ENCODE results near the gene TRIO. TPM values are rescaled to one million over a fixed set of nuclear protein-coding genes. Genes with fewer than 3 reads are reported as not detected.
A peak's percentile ranks its signal among the peaks of the same experiment; 100 is the strongest.

The TRIO gene
- total RNA-seq, 1 experiment from 2014 or later: 136 TPM

DNA sequence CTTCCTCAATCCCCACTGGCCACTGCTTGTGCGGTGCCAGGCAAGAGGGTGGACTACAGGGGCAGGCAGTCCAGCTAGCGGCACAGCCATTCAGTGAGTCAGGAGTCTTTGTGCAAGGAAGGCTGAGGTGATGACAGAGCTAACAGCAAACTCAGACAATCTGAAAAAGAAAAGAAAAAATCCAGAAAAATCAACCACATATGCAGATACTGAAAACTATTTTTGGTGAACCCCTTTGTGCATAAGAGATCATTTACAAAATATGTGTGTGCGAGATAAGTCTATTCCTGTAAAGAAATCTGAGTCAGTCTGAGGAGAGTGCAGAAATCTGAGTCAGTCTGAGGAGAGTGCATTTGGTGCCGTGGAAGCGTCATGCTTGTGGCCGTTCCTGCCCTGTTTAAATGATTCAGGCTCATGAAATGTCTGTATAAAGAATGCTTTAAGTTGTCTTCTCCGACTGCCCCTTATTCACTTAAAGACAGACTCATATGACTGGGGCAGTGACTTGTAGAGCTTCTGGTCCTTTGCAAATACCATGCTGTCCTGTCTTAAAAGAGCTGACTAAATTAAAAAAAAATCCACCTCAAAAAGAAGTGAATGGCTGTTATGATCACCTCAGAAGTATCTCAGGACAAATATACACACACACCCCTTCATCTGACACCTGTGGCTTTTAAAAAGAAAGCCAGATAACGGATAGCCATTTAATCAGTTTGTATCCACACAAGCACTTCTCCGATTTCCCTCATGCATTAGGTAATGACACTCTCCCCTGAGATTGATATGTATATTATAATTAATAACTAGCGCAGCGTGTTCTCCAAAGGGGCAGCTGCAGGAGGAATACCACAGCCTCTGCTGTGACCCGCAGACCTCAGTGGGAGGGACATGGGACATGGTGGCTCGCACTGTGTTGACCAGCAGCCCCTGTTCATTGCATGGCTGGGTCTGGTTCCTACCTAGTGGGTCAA is 47.3 kb downstream of the TRIO start:
- DNase-seq (ENCODE audit: unreplicated experiment): peak; percentile 87
- no peaks in the 10 kb centered on the region for H3K9me3 Mint-ChIP-seq (ENCODE audit: unreplicated experiment)
- no TSS peak for BruUV-seq (replicated peaks)
- intact Hi-C loops (cut with micrococcal nuclease): loop anchor here (1.0 to 2.0 kb wide), 3 partner anchors 34 to 75 kb away; no protein-coding TSS in a partner anchor
- H3K27ac Mint-ChIP-seq (ENCODE audit: low read depth, unreplicated experiment): peak overlapping the region; percentile 98
- CTCF ChIA-PET: interaction anchor here (0.6 to 3.2 kb wide), 11 partner anchors 12 to 82 kb away, joined by 3 to 12 read pairs (median 4); no protein-coding TSS in a partner anchor
- H3K4me3 Mint-ChIP-seq (ENCODE audit: unreplicated experiment): peak overlapping the region; percentile 73
- no peaks in the 10 kb centered on the region for H3K27me3 Mint-ChIP-seq (ENCODE audit: insufficient read depth, unreplicated experiment)
- peaks cover 6% of the 10 kb centered on the region for H3K36me3 Mint-ChIP-seq (ENCODE audit: insufficient read depth, unreplicated experiment)
- POLR2A ChIA-PET: interaction anchor here (0.5 to 4.2 kb wide), 20 partner anchors 10 to 514 kb away, joined by 3 to 58 read pairs (median 7); partner anchors contain the start of gene TRIO
- TF ChIP-seq, protein P1, sequence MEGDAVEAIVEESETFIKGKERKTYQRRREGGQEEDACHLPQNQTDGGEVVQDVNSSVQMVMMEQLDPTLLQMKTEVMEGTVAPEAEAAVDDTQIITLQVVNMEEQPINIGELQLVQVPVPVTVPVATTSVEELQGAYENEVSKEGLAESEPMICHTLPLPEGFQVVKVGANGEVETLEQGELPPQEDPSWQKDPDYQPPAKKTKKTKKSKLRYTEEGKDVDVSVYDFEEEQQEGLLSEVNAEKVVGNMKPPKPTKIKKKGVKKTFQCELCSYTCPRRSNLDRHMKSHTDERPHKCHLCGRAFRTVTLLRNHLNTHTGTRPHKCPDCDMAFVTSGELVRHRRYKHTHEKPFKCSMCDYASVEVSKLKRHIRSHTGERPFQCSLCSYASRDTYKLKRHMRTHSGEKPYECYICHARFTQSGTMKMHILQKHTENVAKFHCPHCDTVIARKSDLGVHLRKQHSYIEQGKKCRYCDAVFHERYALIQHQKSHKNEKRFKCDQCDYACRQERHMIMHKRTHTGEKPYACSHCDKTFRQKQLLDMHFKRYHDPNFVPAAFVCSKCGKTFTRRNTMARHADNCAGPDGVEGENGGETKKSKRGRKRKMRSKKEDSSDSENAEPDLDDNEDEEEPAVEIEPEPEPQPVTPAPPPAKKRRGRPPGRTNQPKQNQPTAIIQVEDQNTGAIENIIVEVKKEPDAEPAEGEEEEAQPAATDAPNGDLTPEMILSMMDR (IDR thresholded peaks at IDR 0.05; ENCODE audit: unreplicated experiment): no peak
- H3K4me1 Mint-ChIP-seq (ENCODE audit: insufficient read depth, unreplicated experiment): peaks cover 56% of the 10 kb centered on the region

DNA sequence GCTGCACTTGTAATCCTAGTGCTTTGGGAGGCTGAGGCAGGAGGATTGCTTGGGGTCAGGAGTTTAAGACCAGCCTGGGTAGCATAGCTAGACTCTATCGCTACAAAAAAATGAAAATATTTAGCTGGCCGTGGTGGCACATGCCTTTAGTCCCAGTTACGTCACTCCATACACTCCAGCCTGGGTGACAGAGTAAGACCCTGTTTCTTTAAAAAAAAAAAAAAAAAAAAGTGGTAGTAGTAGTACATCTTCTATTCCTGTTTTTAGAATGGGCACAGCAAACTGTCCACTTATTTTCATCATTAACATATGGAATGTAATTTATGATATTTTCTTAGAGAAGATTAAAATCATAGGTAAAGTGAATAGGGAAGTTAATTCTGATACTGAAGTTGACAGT is 48.2 kb downstream of the TRIO start:
- H3K36me3 Mint-ChIP-seq (ENCODE audit: insufficient read depth, unreplicated experiment): peaks cover 5% of the 10 kb centered on the region
- CTCF ChIA-PET: interaction anchor here (3.2 kb wide), 1 partner anchor 79 kb away, joined by 12 read pairs; no protein-coding TSS in a partner anchor
- H3K9me3 Mint-ChIP-seq (ENCODE audit: unreplicated experiment): no peaks in the 10 kb centered on the region
- peak overlapping the region; percentile 98 for H3K27ac Mint-ChIP-seq (ENCODE audit: low read depth, unreplicated experiment)
- H3K4me1 Mint-ChIP-seq (ENCODE audit: insufficient read depth, unreplicated experiment): peaks cover 55% of the 10 kb centered on the region
- DNase-seq (ENCODE audit: unreplicated experiment): no peak
- no TSS peak for BruUV-seq (replicated peaks)
- POLR2A ChIA-PET: interaction anchor here (1.6 to 4.2 kb wide), 7 partner anchors 11 to 73 kb away, joined by 4 to 58 read pairs (median 13); partner anchors contain the start of gene TRIO
- TF ChIP-seq, protein P1 (IDR thresholded peaks at IDR 0.05; ENCODE audit: unreplicated experiment): no peak
- no peaks in the 10 kb centered on the region for H3K27me3 Mint-ChIP-seq (ENCODE audit: insufficient read depth, unreplicated experiment)
- no peak overlapping the region for H3K4me3 Mint-ChIP-seq (ENCODE audit: unreplicated experiment)
- intact Hi-C loops (cut with micrococcal nuclease): loop anchor here (2.0 kb wide), 1 partner anchor 47 kb away; no protein-coding TSS in a partner anchor

DNA sequence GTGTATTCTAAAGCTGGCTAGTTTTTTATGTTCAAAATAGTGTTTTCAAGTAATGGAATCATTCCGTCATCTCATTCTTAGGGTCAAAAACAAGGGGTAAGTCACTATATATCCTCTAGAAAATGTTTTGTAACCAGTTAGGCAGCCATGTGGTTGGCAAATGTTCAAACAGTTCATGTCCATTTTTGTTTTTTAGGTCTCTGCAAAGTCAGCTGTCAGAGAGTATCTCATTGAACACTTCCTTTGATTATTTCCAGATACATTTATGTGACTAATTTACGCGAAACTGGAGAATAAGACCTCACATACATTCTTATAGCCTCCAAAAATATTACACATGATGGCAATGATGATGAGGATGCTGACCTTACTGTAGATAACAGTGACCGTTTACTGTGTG is 50.4 kb downstream of the TRIO start:
- CTCF ChIA-PET: interaction anchor here (0.6 to 1.4 kb wide), 4 partner anchors 8 to 76 kb away, joined by 3 to 5 read pairs (median 4); no protein-coding TSS in a partner anchor
- no TSS peak for BruUV-seq (replicated peaks)
- POLR2A ChIA-PET: interaction anchor here (0.9 to 2.3 kb wide), 2 partner anchors 12 to 72 kb away, joined by 3 to 12 read pairs; no protein-coding TSS in a partner anchor
- Mint-ChIP-seq H3K4me3 (ENCODE audit: unreplicated experiment) (no peak overlapping the region), H3K9me3 (ENCODE audit: unreplicated experiment) (no peaks in the 10 kb centered on the region), H3K36me3 (ENCODE audit: insufficient read depth, unreplicated experiment) (peaks cover 5% of the 10 kb centered on the region), H3K27me3 (ENCODE audit: insufficient read depth, unreplicated experiment) (no peaks in the 10 kb centered on the region), H3K27ac (ENCODE audit: low read depth, unreplicated experiment) (peak overlapping the region; percentile 98), H3K4me1 (ENCODE audit: insufficient read depth, unreplicated experiment) (peaks cover 49% of the 10 kb centered on the region)
- TF ChIP-seq, protein P1 (IDR thresholded peaks at IDR 0.05; ENCODE audit: unreplicated experiment): no peak
- DNase-seq (ENCODE audit: unreplicated experiment): no peak
- intact Hi-C loops (cut with micrococcal nuclease): no loop called here

DNA sequence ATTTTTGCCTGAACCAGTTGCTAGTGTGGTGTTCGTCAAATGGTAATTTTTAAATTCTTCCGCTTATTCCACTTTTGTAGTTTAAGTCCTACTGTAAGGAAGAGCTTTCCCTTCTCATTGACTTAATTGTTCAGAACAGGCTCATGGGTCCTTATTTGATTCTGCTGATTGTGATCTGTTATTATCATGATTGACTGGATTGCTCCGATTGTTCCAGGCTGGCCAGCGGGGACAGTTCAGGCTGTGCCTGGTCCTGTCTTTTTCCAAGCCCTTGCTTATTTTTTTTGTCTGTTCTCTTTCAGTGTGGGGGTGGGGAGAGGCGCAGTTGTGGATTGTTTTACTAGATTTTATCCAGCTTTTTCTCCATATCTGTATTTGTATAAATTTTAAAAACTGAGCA is 52.4 kb downstream of the TRIO start:
- TF ChIP-seq, protein P1 (IDR thresholded peaks at IDR 0.05; ENCODE audit: unreplicated experiment): no peak
- H3K27ac Mint-ChIP-seq (ENCODE audit: low read depth, unreplicated experiment): no peak overlapping the region
- peaks cover 45% of the 10 kb centered on the region for H3K4me1 Mint-ChIP-seq (ENCODE audit: insufficient read depth, unreplicated experiment)

More for the DNA sequence above, 52.4 kb downstream of the TRIO start:
- no peak overlapping the region for H3K4me3 Mint-ChIP-seq (ENCODE audit: unreplicated experiment)
- DNase-seq (ENCODE audit: unreplicated experiment): no peak
- no TSS peak for BruUV-seq (replicated peaks)
- CTCF ChIA-PET: interaction anchor here (0.6 to 1.5 kb wide), 2 partner anchors 55 to 74 kb away, joined by 4 to 6 read pairs; no protein-coding TSS in a partner anchor
- POLR2A ChIA-PET: interaction anchor here (0.7 to 1.8 kb wide), 3 partner anchors 10 to 50 kb away, joined by 3 to 5 read pairs (median 3); no protein-coding TSS in a partner anchor
- no peaks in the 10 kb centered on the region for H3K9me3 Mint-ChIP-seq (ENCODE audit: unreplicated experiment)
- intact Hi-C loops (cut with micrococcal nuclease): no loop called here
- H3K36me3 Mint-ChIP-seq (ENCODE audit: insufficient read depth, unreplicated experiment): peaks cover 7% of the 10 kb centered on the region
- no peaks in the 10 kb centered on the region for H3K27me3 Mint-ChIP-seq (ENCODE audit: insufficient read depth, unreplicated experiment)

Data from MCF 10A (cell line).